Fibroblast of the aortic adventitia (primary cell): ENCODE results near the gene ZNF705A. TPM values are rescaled to one million over a fixed set of nuclear protein-coding genes. Genes with fewer than 3 reads are reported as not detected.
"Not testable (repeated sequence)": the region's sequence is repeated elsewhere in the genome, so short reads cannot be mapped to it uniquely, and the experiment has no call there.

ENCODE experiments used
- DNase-seq: peaks from one replicate; pipeline ENCODE4 v3.0.0-alpha.2; 2010; ENCODE audit warnings: low read depth
- H3K4me3 ChIP-seq: 2 replicates; pipeline ENCODE4 v1.5.1; 2011; ENCODE audit warnings: low read depth, mild to moderate bottlenecking, control low read depth, low read length, moderate library complexity
- CTCF ChIP-seq: IDR thresholded peaks from 2 replicates; pipeline ENCODE4 v1.5.1; 2011; ENCODE audit warnings: mild to moderate bottlenecking, low read length, control low read depth, inconsistent platforms; ENCODE audit not compliant: insufficient read depth
- total RNA-seq: library from RNA; depleted of rRNA; stranded (reverse); fragments of >200 nt; gene quantifications from 2 replicates; pipeline ENCODE4 v1.2.3, GENCODE V29; 2012; ENCODE audit warnings: low replicate concordance

Gene ZNF705A
- total RNA-seq, 1 donor = not detected

GRCh38 chr12:8143261-8143660 is 13.6 kb upstream of the ZNF705A start:
- TF ChIP-seq CTCF = no peak
- no peak overlapping the region for H3K4me3 ChIP-seq
- no peak for DNase-seq

GRCh38 chr12:8145754-8146441 is 10.9 kb upstream of the ZNF705A start:
- peak; percentile 93 for DNase-seq
- no peak for TF ChIP-seq CTCF
- H3K4me3 ChIP-seq = peak overlapping the region; percentile 49

- no peak for TF ChIP-seq CTCF
- H3K4me3 ChIP-seq = peak overlapping the region; percentile 49
- no peak for DNase-seq
These were observed 10.4 kb upstream of the ZNF705A start for GRCh38 chr12:8146442-8146771.

- H3K4me3 ChIP-seq = no peak overlapping the region
- DNase-seq = no peak
- no peak for TF ChIP-seq CTCF
These were observed 2.3 kb upstream of the ZNF705A start for GRCh38 chr12:8154526-8154925.

- no peak for DNase-seq
- no peak overlapping the region for H3K4me3 ChIP-seq
These were observed 399 bp upstream of the ZNF705A start for GRCh38 chr12:8156416-8156815.

GRCh38 chr12:8157484-8158198 is 826 bp downstream of the ZNF705A start:
- no peak for TF ChIP-seq CTCF
- DNase-seq = no peak
- H3K4me3 ChIP-seq = no peak overlapping the region

More at GRCh38 chr12:8156416-8156815, 399 bp upstream of the ZNF705A start:
- no peak for TF ChIP-seq CTCF

GRCh38 chr12:8172911-8173310 is 16.1 kb downstream of the ZNF705A start:
- not testable (repeated sequence) for DNase-seq, H3K4me3 ChIP-seq
